BJ (cell line): ENCODE measurements around the gene HRAS. TPM values are rescaled to one million over a fixed set of nuclear protein-coding genes. Genes with fewer than 3 reads are reported as not detected.

ENCODE experiments used
- CTCF ChIA-PET: fragments of 350-600 bp; formaldehyde crosslinking; extraction: SDS; loops from one replicate; lab custom pipeline; 2021; ENCODE audit warnings: antibody characterized with exemption, inconsistent platforms; lab: Yijun Ruan, JAX
- POLR2A ChIA-PET: fragments of 300-600 bp; sonication (Branson Sonifier 250); formaldehyde crosslinking; extraction: SDS; loops from one replicate; lab custom pipeline; 2021; ENCODE audit warnings: antibody characterized with exemption; lab: Charles Lee
- DNase-seq: peaks from one replicate; pipeline ENCODE4 v3.0.0-alpha.2; 2011; ENCODE audit warnings: low read depth
- H3K27me3 ChIP-seq: 2 replicates; pipeline ENCODE4 v1.6.0; 2011; ENCODE audit warnings: low read length; ENCODE audit not compliant: control insufficient read depth, insufficient read depth
- H3K36me3 ChIP-seq: 2 replicates; pipeline ENCODE4 v1.5.1; 2011; ENCODE audit warnings: low read length; ENCODE audit not compliant: control insufficient read depth, insufficient read depth
- H3K4me3 ChIP-seq: 2 replicates; pipeline ENCODE4 v1.5.1; 2011; ENCODE audit warnings: low read depth, mild to moderate bottlenecking, control low read depth, low read length
- polyA plus RNA-seq: library from polyadenylated mRNA; depleted of rRNA; stranded (reverse); fragments of >200 nt; gene quantifications from 2 replicates; pipeline ENCODE4 v1.2.3, GENCODE V29; 2011
- TF ChIP-seq, protein P1 (sequence below): IDR thresholded peaks from 2 replicates; pipeline ENCODE4 v1.5.1; 2011; ENCODE audit warnings: low read depth, mild to moderate bottlenecking, control low read depth, inconsistent platforms, low read length, moderate library complexity; ENCODE audit not compliant: insufficient read depth

Gene HRAS
- polyA plus RNA-seq, 1 experiment: 90.4 TPM

GRCh38 chr11:548700-549603, 13.6 kb upstream of the HRAS start:
- POLR2A ChIA-PET: no interaction called here
- Histone ChIP-seq H3K4me3 (no peak overlapping the region), H3K36me3 (0 out of 2 replicates have a peak, but pooled peaks cover 1% of the 10 kb centered on the region), H3K27me3 (no peaks in the 10 kb centered on the region)
- DNase-seq: no peak
- CTCF ChIA-PET: interaction anchor here (1.7 kb wide), 2 partner anchors 30 to 248 kb away, joined by 4 to 5 read pairs; no protein-coding TSS in a partner anchor
- TF ChIP-seq, protein P1, sequence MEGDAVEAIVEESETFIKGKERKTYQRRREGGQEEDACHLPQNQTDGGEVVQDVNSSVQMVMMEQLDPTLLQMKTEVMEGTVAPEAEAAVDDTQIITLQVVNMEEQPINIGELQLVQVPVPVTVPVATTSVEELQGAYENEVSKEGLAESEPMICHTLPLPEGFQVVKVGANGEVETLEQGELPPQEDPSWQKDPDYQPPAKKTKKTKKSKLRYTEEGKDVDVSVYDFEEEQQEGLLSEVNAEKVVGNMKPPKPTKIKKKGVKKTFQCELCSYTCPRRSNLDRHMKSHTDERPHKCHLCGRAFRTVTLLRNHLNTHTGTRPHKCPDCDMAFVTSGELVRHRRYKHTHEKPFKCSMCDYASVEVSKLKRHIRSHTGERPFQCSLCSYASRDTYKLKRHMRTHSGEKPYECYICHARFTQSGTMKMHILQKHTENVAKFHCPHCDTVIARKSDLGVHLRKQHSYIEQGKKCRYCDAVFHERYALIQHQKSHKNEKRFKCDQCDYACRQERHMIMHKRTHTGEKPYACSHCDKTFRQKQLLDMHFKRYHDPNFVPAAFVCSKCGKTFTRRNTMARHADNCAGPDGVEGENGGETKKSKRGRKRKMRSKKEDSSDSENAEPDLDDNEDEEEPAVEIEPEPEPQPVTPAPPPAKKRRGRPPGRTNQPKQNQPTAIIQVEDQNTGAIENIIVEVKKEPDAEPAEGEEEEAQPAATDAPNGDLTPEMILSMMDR: no peak

DNA sequence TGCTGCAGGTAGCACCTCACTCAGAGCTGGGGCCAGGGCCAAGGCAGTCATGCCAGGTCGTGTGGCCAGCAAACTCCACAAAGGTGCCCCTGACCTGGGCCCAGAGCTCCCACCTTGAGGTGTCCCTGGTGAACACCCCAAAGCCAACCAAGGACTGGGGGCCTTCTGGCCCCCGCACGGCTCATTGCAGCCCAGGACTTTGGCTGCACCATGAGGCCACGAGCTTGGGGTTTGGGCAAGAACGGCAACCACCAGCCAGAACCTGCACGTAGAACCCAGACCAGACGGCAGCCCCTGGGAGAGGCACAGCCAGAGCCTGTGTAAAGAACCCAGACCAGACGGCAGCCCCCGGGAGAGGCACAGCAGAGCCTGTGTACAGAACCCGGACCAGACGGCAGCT, 9.8 kb upstream of the HRAS start:
- peaks cover 2% of the 10 kb centered on the region; the same call in 1 of the 2 replicates for H3K36me3 ChIP-seq
- TF ChIP-seq, protein P1: no peak
- no peak for DNase-seq
- no peak overlapping the region for H3K4me3 ChIP-seq
- ChIA-PET POLR2A (no interaction called here), CTCF (interaction anchor here (1.0 to 2.0 kb wide), 5 partner anchors 9 to 67 kb away, joined by 3 to 21 read pairs (median 3); no protein-coding TSS in a partner anchor)
- H3K27me3 ChIP-seq: no peaks in the 10 kb centered on the region

GRCh38 chr11:544817-545166, 9.4 kb upstream of the HRAS start:
- no peak overlapping the region for H3K4me3 ChIP-seq
- H3K36me3 ChIP-seq: peaks cover 2% of the 10 kb centered on the region; the same call in 1 of the 2 replicates
- H3K27me3 ChIP-seq: no peaks in the 10 kb centered on the region
- TF ChIP-seq, protein P1: no peak
- no peak for DNase-seq
- ChIA-PET CTCF (interaction anchor here (1.1 to 2.0 kb wide), 4 partner anchors 10 to 68 kb away, joined by 3 to 21 read pairs (median 3); no protein-coding TSS in a partner anchor), POLR2A (no interaction called here)

GRCh38 chr11:541433-541885, 6.1 kb upstream of the HRAS start:
- ChIA-PET CTCF (no interaction called here), POLR2A (no interaction called here)
- H3K36me3 ChIP-seq: peaks cover 2% of the 10 kb centered on the region; the same call in 1 of the 2 replicates
- no peaks in the 10 kb centered on the region for H3K27me3 ChIP-seq
- DNase-seq: no peak
- TF ChIP-seq, protein P1: no peak
- H3K4me3 ChIP-seq: no peak overlapping the region

DNA sequence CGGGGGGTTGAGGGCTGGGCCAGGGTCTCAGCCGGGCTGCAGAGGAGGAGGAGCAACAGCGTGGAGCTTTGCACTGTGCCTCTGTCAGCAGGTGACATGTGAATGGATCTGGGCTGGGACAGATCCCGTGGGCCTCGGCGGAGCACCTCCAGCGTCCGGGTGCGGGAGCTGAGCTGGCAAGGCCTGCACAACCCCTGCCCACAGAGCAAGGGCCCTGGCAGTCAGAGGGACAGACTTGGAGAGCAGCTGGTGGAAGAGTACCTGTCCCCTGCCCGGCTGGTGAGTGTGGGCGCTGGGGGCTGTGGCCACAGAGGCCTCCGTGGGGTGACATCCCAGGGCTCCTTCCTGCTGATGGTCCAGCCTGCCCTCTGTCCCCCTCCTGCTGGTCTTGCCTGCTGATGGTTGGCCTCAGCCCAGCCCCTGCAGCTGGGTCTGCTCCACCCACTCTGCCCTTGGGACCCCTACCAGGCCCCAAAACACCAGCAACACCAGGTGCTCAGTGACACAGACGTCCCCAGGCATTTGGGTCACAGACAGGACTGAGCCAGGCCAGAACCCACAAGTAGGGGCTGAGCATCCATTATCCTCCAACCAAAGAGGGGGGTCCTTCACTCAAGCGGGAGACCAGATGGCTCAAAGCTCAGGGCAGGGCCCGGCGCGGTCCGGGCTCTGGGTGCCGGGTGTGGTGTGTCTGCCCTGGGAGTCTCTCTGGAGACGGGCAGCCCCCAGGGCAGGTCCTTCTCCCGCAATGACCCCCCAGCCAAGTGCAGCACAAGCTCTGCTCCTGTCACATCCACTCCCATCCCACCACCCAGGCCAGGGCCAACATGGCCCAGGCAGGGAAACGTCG, 5.4 kb upstream of the HRAS start:
- Histone ChIP-seq H3K36me3 (peaks cover 2% of the 10 kb centered on the region; the same call in 1 of the 2 replicates), H3K27me3 (no peaks in the 10 kb centered on the region), H3K4me3 (no peak overlapping the region)
- ChIA-PET POLR2A (no interaction called here), CTCF (interaction anchor here (1.0 kb wide), 1 partner anchor 14 kb away, joined by 4 read pairs; no protein-coding TSS in a partner anchor)
- TF ChIP-seq, protein P1: no peak
- no peak for DNase-seq
